H1 (cell line): ENCODE measurements around the gene PHF14.

ENCODE experiments used
- CEBPB ChIP-seq: IDR thresholded peaks from 2 replicates; pipeline ENCODE4 v1.6.1; 2012; ENCODE audit warnings: low read depth, low read length
- EP300 ChIP-seq, 2 experiments: IDR thresholded peaks; 1 replicate in 1 of 2; 2 replicates in 1 of 2; pipeline ENCODE4 v1.6.1; 2011 to 2012; ENCODE audit warnings: low read depth in 2 of 2, low read length in 2 of 2, mild to moderate bottlenecking in 2 of 2, borderline replicate concordance in 1 of 2, inconsistent platforms in 1 of 2, moderate library complexity in 1 of 2
- FOSL1 ChIP-seq: IDR thresholded peaks from 2 replicates; pipeline ENCODE4 v1.6.1; 2011; ENCODE audit warnings: mild to moderate bottlenecking, low read depth, low read length, moderate library complexity; ENCODE audit not compliant: insufficient read depth
- KDM5A ChIP-seq: fragments of 200-600 bp; IDR thresholded peaks from 2 replicates; pipeline ENCODE4 v1.7.1; 2012; ENCODE audit warnings: mild to moderate bottlenecking, low read length, inconsistent platforms, mixed read lengths
- POLR2A ChIP-seq, 2 experiments: IDR thresholded peaks; 1 replicate in 1 of 2; 2 replicates in 1 of 2; pipeline ENCODE4 v1.6.1; 2011; ENCODE audit warnings: low read depth in 2 of 2, low read length in 2 of 2, mild to moderate bottlenecking in 2 of 2; ENCODE audit errors: control extremely low read depth in 1 of 2
- POLR2AphosphoS5 ChIP-seq: IDR thresholded peaks from 2 replicates; pipeline ENCODE4 v1.6.1; 2011; ENCODE audit warnings: low read depth, low read length
- SIN3A ChIP-seq, 2 experiments: IDR thresholded peaks in 1 of 2; conservative IDR thresholded peaks in 1 of 2; 2 replicates each; pipeline ENCODE4 v1.6.1; 2011 to 2012; ENCODE audit warnings: low read length in 2 of 2, improper control_type of control experiment in 1 of 2, low read depth in 1 of 2, mild to moderate bottlenecking in 1 of 2
- SIRT6 ChIP-seq: IDR thresholded peaks from one replicate; pipeline ENCODE4 v1.7.1; 2012; ENCODE audit warnings: low read length, inconsistent platforms
- TAF1 ChIP-seq: IDR thresholded peaks from 2 replicates; pipeline ENCODE4 v1.6.1; 2011; ENCODE audit warnings: mild to moderate bottlenecking, low read depth, low read length
- ZNF274 ChIP-seq: IDR thresholded peaks from 2 replicates; pipeline ENCODE4 v1.7.0; 2012; ENCODE audit warnings: low read length, borderline replicate concordance; ENCODE audit errors: extremely low read depth
- TF ChIP-seq, protein P1 (sequence below), 3 experiments: IDR thresholded peaks; 1 replicate in 2 of 3; 2 replicates in 1 of 3; pipeline versions ENCODE4 v1.5.1 to v1.6.1; 2011; ENCODE audit warnings: low read length in 3 of 3, mild to moderate bottlenecking in 3 of 3, inconsistent platforms in 2 of 3, low read depth in 1 of 3, moderate library complexity in 1 of 3; ENCODE audit not compliant: insufficient read depth in 1 of 3; ENCODE audit errors: control extremely low read depth in 1 of 3
- TF ChIP-seq, protein P2 (sequence below): IDR thresholded peaks from 2 replicates; pipeline ENCODE4 v1.6.1; 2011; ENCODE audit warnings: low read length, improper control_type of control experiment

DNA sequence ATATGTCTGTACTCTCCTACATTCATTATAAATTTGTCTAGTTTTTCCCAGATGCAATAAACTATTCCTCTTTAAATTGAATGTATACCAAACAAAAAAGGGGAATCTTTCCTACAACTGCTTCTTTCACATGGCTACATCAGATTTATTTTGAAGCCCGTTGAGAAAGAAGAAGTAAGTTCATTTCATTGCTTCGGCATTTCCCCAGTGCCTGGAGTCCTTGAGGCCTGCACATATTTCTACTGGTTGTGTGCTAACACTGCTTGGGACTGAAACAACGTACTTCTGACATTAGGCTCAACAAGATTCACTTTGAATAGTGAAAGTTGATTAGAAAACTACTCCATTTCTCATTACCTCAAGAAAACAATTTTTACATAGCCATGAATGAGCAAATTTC lies 201.7 kb downstream of the PHF14 start:
- TF ChIP-seq TAF1 (no peak), SIRT6 (no peak), POLR2AphosphoS5 (no peak), EP300 (IDR thresholded peaks at IDR 0.05; ENCODE audit: borderline replicate concordance in 1 of 2, low read depth in 2 of 2, low read length in 2 of 2) (no peak), ZNF274 (no peak), KDM5A (no peak), FOSL1 (no peak), CEBPB (no peak), SIN3A (conservative IDR thresholded peaks at IDR 0.05 in 1 of 2, IDR thresholded peaks at IDR 0.05 in 1 of 2; ENCODE audit: low read depth in 1 of 2, low read length in 2 of 2) (no peak), POLR2A (IDR thresholded peaks at IDR 0.05; ENCODE audit: control extremely low read depth in 1 of 2, low read depth in 2 of 2, low read length in 2 of 2) (no peak)
- TF ChIP-seq, protein P1, sequence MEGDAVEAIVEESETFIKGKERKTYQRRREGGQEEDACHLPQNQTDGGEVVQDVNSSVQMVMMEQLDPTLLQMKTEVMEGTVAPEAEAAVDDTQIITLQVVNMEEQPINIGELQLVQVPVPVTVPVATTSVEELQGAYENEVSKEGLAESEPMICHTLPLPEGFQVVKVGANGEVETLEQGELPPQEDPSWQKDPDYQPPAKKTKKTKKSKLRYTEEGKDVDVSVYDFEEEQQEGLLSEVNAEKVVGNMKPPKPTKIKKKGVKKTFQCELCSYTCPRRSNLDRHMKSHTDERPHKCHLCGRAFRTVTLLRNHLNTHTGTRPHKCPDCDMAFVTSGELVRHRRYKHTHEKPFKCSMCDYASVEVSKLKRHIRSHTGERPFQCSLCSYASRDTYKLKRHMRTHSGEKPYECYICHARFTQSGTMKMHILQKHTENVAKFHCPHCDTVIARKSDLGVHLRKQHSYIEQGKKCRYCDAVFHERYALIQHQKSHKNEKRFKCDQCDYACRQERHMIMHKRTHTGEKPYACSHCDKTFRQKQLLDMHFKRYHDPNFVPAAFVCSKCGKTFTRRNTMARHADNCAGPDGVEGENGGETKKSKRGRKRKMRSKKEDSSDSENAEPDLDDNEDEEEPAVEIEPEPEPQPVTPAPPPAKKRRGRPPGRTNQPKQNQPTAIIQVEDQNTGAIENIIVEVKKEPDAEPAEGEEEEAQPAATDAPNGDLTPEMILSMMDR (IDR thresholded peaks at IDR 0.05; ENCODE audit: control extremely low read depth in 1 of 3, insufficient read depth in 1 of 3, low read depth in 1 of 3, low read length in 3 of 3) = no peak
- TF ChIP-seq, protein P2, sequence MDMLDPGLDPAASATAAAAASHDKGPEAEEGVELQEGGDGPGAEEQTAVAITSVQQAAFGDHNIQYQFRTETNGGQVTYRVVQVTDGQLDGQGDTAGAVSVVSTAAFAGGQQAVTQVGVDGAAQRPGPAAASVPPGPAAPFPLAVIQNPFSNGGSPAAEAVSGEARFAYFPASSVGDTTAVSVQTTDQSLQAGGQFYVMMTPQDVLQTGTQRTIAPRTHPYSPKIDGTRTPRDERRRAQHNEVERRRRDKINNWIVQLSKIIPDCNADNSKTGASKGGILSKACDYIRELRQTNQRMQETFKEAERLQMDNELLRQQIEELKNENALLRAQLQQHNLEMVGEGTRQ = no peak
